CD4-positive, alpha-beta T cell (primary cell): ENCODE data around the gene ZNF516. TPM values are rescaled to one million over a fixed set of nuclear protein-coding genes. Genes with fewer than 3 reads are reported as not detected.

Experiments
- ATAC-seq: fragments of 200-7000 bp; cut with Tn5 transposase; one replicate; pipeline ENCODE4 v1.10.0; 2022; ENCODE audit warnings: mild to moderate bottlenecking; ENCODE audit not compliant: poor library complexity
- CTCF ChIA-PET: fragments of 350-600 bp; sonication (Branson Sonifier 250); formaldehyde crosslinking; loops from one replicate; lab custom pipeline; 2021; ENCODE audit warnings: antibody characterized with exemption, inconsistent platforms; lab: Charles Lee
- POLR2A ChIA-PET: fragments of 350-600 bp; sonication (Branson Sonifier 250); formaldehyde crosslinking; loops from one replicate; lab custom pipeline; 2021; ENCODE audit warnings: antibody characterized with exemption, inconsistent platforms; lab: Charles Lee
- DNase-seq, 14 experiments: peaks; one replicate each; pipeline ENCODE4 v3.0.0-alpha.2; 2013 to 2020; ENCODE audit warnings: mixed read lengths in 2 of 14
- H3K27ac ChIP-seq, 2 donors: one replicate each; pipeline versions ENCODE4 v1.5.1 to v1.7.0; 2013; ENCODE audit warnings: low read length in 2 of 2, low read depth in 1 of 2, mild to moderate bottlenecking in 1 of 2
- H3K27me3 ChIP-seq, 2 experiments: 1 replicate in 1 of 2; 2 replicates in 1 of 2; pipeline versions ENCODE4 v1.6.1 to v1.7.0; 2013; ENCODE audit warnings: low read length in 2 of 2, control low read depth in 1 of 2, mild to moderate bottlenecking in 1 of 2, moderate library complexity in 1 of 2; ENCODE audit not compliant: insufficient read depth in 2 of 2, control insufficient read depth in 1 of 2
- H3K36me3 ChIP-seq: one replicate; pipeline ENCODE4 v1.6.1; 2013; ENCODE audit warnings: low read length, control low read depth; ENCODE audit not compliant: insufficient read depth
- H3K4me1 ChIP-seq: one replicate; pipeline ENCODE4 v1.6.1; 2013; ENCODE audit warnings: low read length, control low read depth; ENCODE audit not compliant: insufficient read depth
- H3K4me3 ChIP-seq: one replicate; pipeline ENCODE4 v1.5.1; 2013; ENCODE audit warnings: mild to moderate bottlenecking, low read length, moderate library complexity
- H3K9me3 ChIP-seq, 2 experiments: 1 replicate in 1 of 2; 2 replicates in 1 of 2; pipeline versions ENCODE4 v1.6.1 to v1.7.0; 2013; ENCODE audit warnings: low read length in 2 of 2, mild to moderate bottlenecking in 2 of 2, control low read depth in 1 of 2, moderate library complexity in 1 of 2; ENCODE audit not compliant: control insufficient read depth in 1 of 2, insufficient read depth in 1 of 2
- H3K27ac Mint-ChIP-seq: one replicate; pipeline ENCODE4 v1.8.0; 2020; ENCODE audit warnings: mixed read lengths
- H3K27me3 Mint-ChIP-seq: one replicate; pipeline ENCODE4 v1.8.0; 2021; ENCODE audit warnings: mixed read lengths
- H3K36me3 Mint-ChIP-seq: one replicate; pipeline ENCODE4 v1.8.0; 2021; ENCODE audit warnings: low read depth, mixed read lengths
- H3K4me1 Mint-ChIP-seq: one replicate; pipeline ENCODE4 v1.8.0; 2021; ENCODE audit warnings: low read depth, mixed read lengths
- H3K4me3 Mint-ChIP-seq: one replicate; pipeline ENCODE4 v1.8.0; 2020; ENCODE audit warnings: mild to moderate bottlenecking, mixed read lengths
- H3K9me3 Mint-ChIP-seq: one replicate; pipeline ENCODE4 v1.8.0; 2020; ENCODE audit warnings: mixed read lengths
- CTCF ChIP-seq: fragments of 200-600 bp; IDR thresholded peaks from one replicate; pipeline ENCODE4 v1.8.0; 2022; ENCODE audit warnings: antibody characterized with exemption, mild to moderate bottlenecking
- intact Hi-C, 2 experiments: fragments of 100-400 bp; cut with DNase I in 1 of 2; cut with micrococcal nuclease in 1 of 2; formaldehyde crosslinking; loops; one replicate each; pipeline versions ENCODE4 v1.15.1 to v1.9.0; 2023 to 2025; cut with DNase I, micrococcal nuclease
- total RNA-seq, 174 experiments: library from RNA in 2 of 174; stranded (reverse) in 2 of 174; gene quantifications; one replicate each; pipeline ENCODE4 v1.2.3 and lab custom pipeline; 2021 to 2026

Gene ZNF516
- total RNA-seq, 2 experiments from 2014 or later = 22.4 to 29.3 TPM

- intact Hi-C loops = no loop called here
- H3K9me3 ChIP-seq = no peaks in the 10 kb centered on the region
- CTCF ChIA-PET = no interaction called here
- Mint-ChIP-seq H3K27me3 (no peaks in the 10 kb centered on the region), H3K9me3 (no peaks in the 10 kb centered on the region), H3K4me1 (peaks cover 45% of the 10 kb centered on the region), H3K4me3 (no peak overlapping the region), H3K36me3 (no peaks in the 10 kb centered on the region), H3K27ac (no peak overlapping the region)
- TF ChIP-seq CTCF = no peak
- H3K27me3 ChIP-seq = no peaks in the 10 kb centered on the region
- H3K36me3 ChIP-seq = no peaks in the 10 kb centered on the region
- H3K4me1 ChIP-seq = peaks cover 23% of the 10 kb centered on the region
- ATAC-seq = no peak
- DNase-seq = no peak
- no peak overlapping the region for H3K4me3 ChIP-seq
- H3K27ac ChIP-seq = no peak overlapping the region
- POLR2A ChIA-PET = no interaction called here
Measured at GRCh38 chr18:76391038-76391437, 104.0 kb downstream of the ZNF516 start.

- Mint-ChIP-seq H3K9me3 (no peaks in the 10 kb centered on the region), H3K36me3 (no peaks in the 10 kb centered on the region), H3K27me3 (no peaks in the 10 kb centered on the region), H3K4me3 (no peak overlapping the region), H3K27ac (no peak overlapping the region), H3K4me1 (peaks cover 49% of the 10 kb centered on the region)
- ChIA-PET CTCF (no interaction called here), POLR2A (no interaction called here)
- H3K4me1 ChIP-seq = peaks cover 28% of the 10 kb centered on the region
- H3K4me3 ChIP-seq = no peak overlapping the region
- H3K9me3 ChIP-seq = no peaks in the 10 kb centered on the region
- no peak overlapping the region for H3K27ac ChIP-seq
- H3K27me3 ChIP-seq = peaks cover 0 to 1% of the 10 kb centered on the region in 2 experiments
- H3K36me3 ChIP-seq = no peaks in the 10 kb centered on the region
- TF ChIP-seq CTCF = no peak
- ATAC-seq = no peak
- intact Hi-C loops = no loop called here
- no peak for DNase-seq
Measured at GRCh38 chr18:76390452-76391035, 104.5 kb downstream of the ZNF516 start.

DNA sequence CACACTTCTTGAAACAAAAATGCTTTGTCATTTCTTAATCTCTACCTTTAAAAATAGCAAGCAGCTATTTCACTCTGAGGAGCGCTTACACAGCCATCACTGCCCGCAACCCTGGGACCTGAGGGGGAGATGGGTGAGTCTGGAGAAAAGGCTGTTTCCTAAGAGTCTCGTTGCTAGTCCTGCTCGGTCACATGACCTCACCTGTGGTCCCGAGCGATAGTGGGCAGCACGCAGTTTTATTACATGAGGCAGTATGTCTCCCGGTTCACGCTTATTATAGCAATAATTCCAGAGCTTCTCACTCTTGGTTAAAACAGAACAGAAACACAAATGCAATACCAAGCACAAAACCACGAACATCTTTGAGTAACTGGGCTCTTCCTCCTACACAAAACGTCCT lies 105.3 kb downstream of the ZNF516 start:
- Histone ChIP-seq H3K4me3 (no peak overlapping the region), H3K9me3 (no peaks in the 10 kb centered on the region), H3K27me3 (peaks cover 0 to 2% of the 10 kb centered on the region in 2 experiments), H3K36me3 (no peaks in the 10 kb centered on the region), H3K4me1 (peaks cover 34% of the 10 kb centered on the region), H3K27ac (no peak overlapping the region)
- no peaks in the 10 kb centered on the region for H3K36me3 Mint-ChIP-seq
- TF ChIP-seq CTCF = no peak
- H3K4me1 Mint-ChIP-seq = peaks cover 43% of the 10 kb centered on the region
- no peaks in the 10 kb centered on the region for H3K9me3 Mint-ChIP-seq
- DNase-seq (no peak), ATAC-seq (no peak)
- ChIA-PET CTCF (no interaction called here), POLR2A (interaction anchor here (1.2 kb wide), 1 partner anchor 331 kb away, joined by 6 read pairs; no protein-coding TSS in a partner anchor)
- intact Hi-C loops = no loop called here
- no peaks in the 10 kb centered on the region for H3K27me3 Mint-ChIP-seq
- H3K4me3 Mint-ChIP-seq = no peak overlapping the region
- no peak overlapping the region for H3K27ac Mint-ChIP-seq
